A549 (cell line): Measurements from ENCODE around the gene LOXL4.

Source experiments
- BHLHE40 ChIP-seq: IDR thresholded peaks from 2 replicates; pipeline ENCODE4 v1.6.1; 2012; ENCODE audit warnings: low read depth, low read length, inconsistent platforms
- CBX8 ChIP-seq: fragments of 200-600 bp; sonication (generic); IDR thresholded peaks from 2 replicates; pipeline ENCODE4 v1.6.1; 2016
- CHD2 ChIP-seq: fragments of 150-350 bp; IDR thresholded peaks from 2 replicates; pipeline ENCODE4 v1.6.1; 2014; ENCODE audit warnings: low read length; ENCODE audit not compliant: partially characterized antibody
- EP300 ChIP-seq, 2 experiments: fragments of >200 bp; sonication (Bioruptor Twin); formaldehyde crosslinking; IDR thresholded peaks; 2 replicates in 1 of 2; 3 replicates in 1 of 2; pipeline ENCODE4 v1.6.1; 2016 to 2017
- FOSL2 ChIP-seq, 2 experiments: fragments of 450-650 bp in 1 of 2; fragments of >200 bp in 1 of 2; sonication (Bioruptor Twin) in 1 of 2; formaldehyde crosslinking; IDR thresholded peaks; 2 replicates each; pipeline versions ENCODE4 v1.5.0 to v1.6.1; 2016 to 2020; ENCODE audit warnings: mild to moderate bottlenecking in 1 of 2, moderate library complexity in 1 of 2
- JUNB ChIP-seq: fragments of >200 bp; sonication (Bioruptor Twin); formaldehyde crosslinking; IDR thresholded peaks from 2 replicates; pipeline ENCODE4 v1.6.1; 2016
- MAFK ChIP-seq: fragments of 450-650 bp; IDR thresholded peaks from 2 replicates; pipeline ENCODE4 v1.6.1; 2014; ENCODE audit not compliant: partially characterized antibody
- POLR2A ChIP-seq: IDR thresholded peaks from 2 replicates; pipeline ENCODE4 v1.6.1; 2012; ENCODE audit warnings: mild to moderate bottlenecking, low read length
- RAD21 ChIP-seq, 2 experiments: fragments of >200 bp in 1 of 2; sonication (Bioruptor Twin) in 1 of 2; formaldehyde crosslinking in 1 of 2; IDR thresholded peaks in 1 of 2; conservative IDR thresholded peaks in 1 of 2; 2 replicates in 1 of 2; 3 replicates in 1 of 2; pipeline ENCODE4 v1.6.1; 2012 to 2018; ENCODE audit warnings: inconsistent platforms in 1 of 2
- RCOR1 ChIP-seq: fragments of 150-350 bp; IDR thresholded peaks from 2 replicates; pipeline ENCODE4 v1.6.1; 2014; ENCODE audit warnings: antibody characterized with exemption, low read length, low read depth
- SMC3 ChIP-seq: fragments of >200 bp; sonication (Bioruptor Twin); formaldehyde crosslinking; IDR thresholded peaks from 3 replicates; pipeline ENCODE4 v1.6.1; 2018; ENCODE audit warnings: inconsistent platforms
- TF ChIP-seq, protein P1 (sequence below): fragments of >200 bp; sonication (Bioruptor Twin); formaldehyde crosslinking; IDR thresholded peaks from 3 replicates; pipeline ENCODE4 v1.5.1; 2016
- TF ChIP-seq, protein P2 (sequence below): IDR thresholded peaks from 2 replicates; pipeline ENCODE4 v1.6.1; 2012
- TF ChIP-seq, protein P3 (sequence below): fragments of 200-600 bp; sonication (generic); IDR thresholded peaks from 2 replicates; pipeline ENCODE4 v1.6.1; 2016; ENCODE audit warnings: antibody characterized with exemption, mild to moderate bottlenecking, moderate library complexity

DNA sequence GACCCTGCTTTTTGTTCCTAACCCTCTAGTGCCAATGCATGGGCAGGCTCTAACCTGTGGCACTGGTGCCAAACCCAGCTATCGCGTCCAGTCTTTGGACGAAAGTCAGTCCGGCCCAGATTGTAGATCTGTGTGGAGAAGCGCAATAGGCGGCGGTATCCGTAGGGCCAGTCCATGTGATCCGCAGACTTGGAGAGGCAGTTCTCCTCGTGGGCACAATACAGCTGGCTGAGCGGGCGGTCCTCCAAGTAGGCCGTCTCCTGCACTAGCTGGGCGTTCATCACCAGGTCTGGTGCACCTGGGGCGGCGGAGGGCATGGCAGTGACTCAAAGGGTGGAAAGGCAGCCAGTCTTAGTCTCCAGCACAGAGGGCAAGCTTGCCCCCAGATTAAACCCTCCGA, 14.5 kb downstream of the LOXL4 start:
- no peak for TF ChIP-seq RAD21 (conservative IDR thresholded peaks at IDR 0.05 in 1 of 2, IDR thresholded peaks at IDR 0.05 in 1 of 2)
- TF ChIP-seq BHLHE40: no peak
- TF ChIP-seq, protein P1, sequence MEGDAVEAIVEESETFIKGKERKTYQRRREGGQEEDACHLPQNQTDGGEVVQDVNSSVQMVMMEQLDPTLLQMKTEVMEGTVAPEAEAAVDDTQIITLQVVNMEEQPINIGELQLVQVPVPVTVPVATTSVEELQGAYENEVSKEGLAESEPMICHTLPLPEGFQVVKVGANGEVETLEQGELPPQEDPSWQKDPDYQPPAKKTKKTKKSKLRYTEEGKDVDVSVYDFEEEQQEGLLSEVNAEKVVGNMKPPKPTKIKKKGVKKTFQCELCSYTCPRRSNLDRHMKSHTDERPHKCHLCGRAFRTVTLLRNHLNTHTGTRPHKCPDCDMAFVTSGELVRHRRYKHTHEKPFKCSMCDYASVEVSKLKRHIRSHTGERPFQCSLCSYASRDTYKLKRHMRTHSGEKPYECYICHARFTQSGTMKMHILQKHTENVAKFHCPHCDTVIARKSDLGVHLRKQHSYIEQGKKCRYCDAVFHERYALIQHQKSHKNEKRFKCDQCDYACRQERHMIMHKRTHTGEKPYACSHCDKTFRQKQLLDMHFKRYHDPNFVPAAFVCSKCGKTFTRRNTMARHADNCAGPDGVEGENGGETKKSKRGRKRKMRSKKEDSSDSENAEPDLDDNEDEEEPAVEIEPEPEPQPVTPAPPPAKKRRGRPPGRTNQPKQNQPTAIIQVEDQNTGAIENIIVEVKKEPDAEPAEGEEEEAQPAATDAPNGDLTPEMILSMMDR: no peak
- no peak for TF ChIP-seq CHD2
- TF ChIP-seq SMC3: no peak
- TF ChIP-seq RCOR1: no peak
- TF ChIP-seq, protein P2, sequence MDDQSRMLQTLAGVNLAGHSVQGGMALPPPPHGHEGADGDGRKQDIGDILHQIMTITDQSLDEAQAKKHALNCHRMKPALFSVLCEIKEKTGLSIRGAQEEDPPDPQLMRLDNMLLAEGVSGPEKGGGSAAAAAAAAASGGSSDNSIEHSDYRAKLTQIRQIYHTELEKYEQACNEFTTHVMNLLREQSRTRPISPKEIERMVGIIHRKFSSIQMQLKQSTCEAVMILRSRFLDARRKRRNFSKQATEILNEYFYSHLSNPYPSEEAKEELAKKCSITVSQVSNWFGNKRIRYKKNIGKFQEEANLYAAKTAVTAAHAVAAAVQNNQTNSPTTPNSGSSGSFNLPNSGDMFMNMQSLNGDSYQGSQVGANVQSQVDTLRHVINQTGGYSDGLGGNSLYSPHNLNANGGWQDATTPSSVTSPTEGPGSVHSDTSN: no peak
- no peak for TF ChIP-seq EP300 (IDR thresholded peaks at IDR 0.05)
- no peak for TF ChIP-seq MAFK
- TF ChIP-seq FOSL2 (IDR thresholded peaks at IDR 0.05): no peak
- no peak for TF ChIP-seq FOSL2 (CRISPR knock-in tag; IDR thresholded peaks at IDR 0.05)
- TF ChIP-seq, protein P3, sequence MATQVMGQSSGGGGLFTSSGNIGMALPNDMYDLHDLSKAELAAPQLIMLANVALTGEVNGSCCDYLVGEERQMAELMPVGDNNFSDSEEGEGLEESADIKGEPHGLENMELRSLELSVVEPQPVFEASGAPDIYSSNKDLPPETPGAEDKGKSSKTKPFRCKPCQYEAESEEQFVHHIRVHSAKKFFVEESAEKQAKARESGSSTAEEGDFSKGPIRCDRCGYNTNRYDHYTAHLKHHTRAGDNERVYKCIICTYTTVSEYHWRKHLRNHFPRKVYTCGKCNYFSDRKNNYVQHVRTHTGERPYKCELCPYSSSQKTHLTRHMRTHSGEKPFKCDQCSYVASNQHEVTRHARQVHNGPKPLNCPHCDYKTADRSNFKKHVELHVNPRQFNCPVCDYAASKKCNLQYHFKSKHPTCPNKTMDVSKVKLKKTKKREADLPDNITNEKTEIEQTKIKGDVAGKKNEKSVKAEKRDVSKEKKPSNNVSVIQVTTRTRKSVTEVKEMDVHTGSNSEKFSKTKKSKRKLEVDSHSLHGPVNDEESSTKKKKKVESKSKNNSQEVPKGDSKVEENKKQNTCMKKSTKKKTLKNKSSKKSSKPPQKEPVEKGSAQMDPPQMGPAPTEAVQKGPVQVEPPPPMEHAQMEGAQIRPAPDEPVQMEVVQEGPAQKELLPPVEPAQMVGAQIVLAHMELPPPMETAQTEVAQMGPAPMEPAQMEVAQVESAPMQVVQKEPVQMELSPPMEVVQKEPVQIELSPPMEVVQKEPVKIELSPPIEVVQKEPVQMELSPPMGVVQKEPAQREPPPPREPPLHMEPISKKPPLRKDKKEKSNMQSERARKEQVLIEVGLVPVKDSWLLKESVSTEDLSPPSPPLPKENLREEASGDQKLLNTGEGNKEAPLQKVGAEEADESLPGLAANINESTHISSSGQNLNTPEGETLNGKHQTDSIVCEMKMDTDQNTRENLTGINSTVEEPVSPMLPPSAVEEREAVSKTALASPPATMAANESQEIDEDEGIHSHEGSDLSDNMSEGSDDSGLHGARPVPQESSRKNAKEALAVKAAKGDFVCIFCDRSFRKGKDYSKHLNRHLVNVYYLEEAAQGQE: no peak
- TF ChIP-seq POLR2A: no peak
- TF ChIP-seq JUNB: no peak
- no peak for TF ChIP-seq CBX8
